Neural progenitor cell (in vitro differentiated cells): Measurements from ENCODE around the gene KRT9. TPM values are rescaled to one million over a fixed set of nuclear protein-coding genes. Genes with fewer than 3 reads are reported as not detected.

Source experiments
- DNase-seq: peaks from one replicate; pipeline ENCODE4 v3.0.0-alpha.2; 2016; ENCODE audit warnings: low spot score
- H2AFZ ChIP-seq: fragments of 200-600 bp; sonication (generic); replicated peaks from 2 replicates; pipeline ENCODE4 v1.6.1; 2016; ENCODE audit warnings: antibody characterized with exemption
- H3F3A ChIP-seq: fragments of 200-600 bp; sonication (generic); 2 replicates; pipeline ENCODE4 v1.6.1; 2016; ENCODE audit warnings: antibody characterized with exemption, low read depth
- H3K27ac ChIP-seq: fragments of 200-600 bp; sonication (generic); 2 replicates; pipeline ENCODE4 v1.5.1; 2016; ENCODE audit warnings: mild to moderate bottlenecking
- H3K27me3 ChIP-seq: fragments of 200-600 bp; sonication (generic); 2 replicates; pipeline ENCODE4 v1.6.1; 2016; ENCODE audit warnings: mild to moderate bottlenecking, moderate library complexity
- H3K36me3 ChIP-seq: fragments of 200-600 bp; sonication (generic); 2 replicates; pipeline ENCODE4 v1.5.1; 2016
- H3K4me1 ChIP-seq: fragments of 200-600 bp; sonication (generic); 2 replicates; pipeline ENCODE4 v1.6.1; 2016; ENCODE audit warnings: mixed run types
- H3K4me2 ChIP-seq: fragments of 200-600 bp; sonication (generic); 2 replicates; pipeline ENCODE4 v1.6.1; 2016
- H3K4me3 ChIP-seq: fragments of 200-600 bp; sonication (generic); 2 replicates; pipeline ENCODE4 v1.5.1; 2016
- H3K79me2 ChIP-seq: fragments of 200-600 bp; sonication (generic); 2 replicates; pipeline ENCODE4 v1.6.1; 2016; ENCODE audit warnings: low read depth
- H3K9ac ChIP-seq: fragments of 200-600 bp; sonication (generic); 2 replicates; pipeline ENCODE4 v1.6.1; 2016
- H3K9me3 ChIP-seq: fragments of 200-600 bp; sonication (generic); 2 replicates; pipeline ENCODE4 v1.5.1; 2016; ENCODE audit warnings: low read depth
- H4K20me1 ChIP-seq: fragments of 200-600 bp; sonication (generic); 2 replicates; pipeline ENCODE4 v1.6.1; 2016; ENCODE audit warnings: low read depth
- H3K27ac Mint-ChIP-seq: 3 replicates; pipeline ENCODE4 v1.8.0; 2021; ENCODE audit warnings: mixed read lengths
- H3K27me3 Mint-ChIP-seq: 2 replicates; pipeline ENCODE4 v1.8.0; 2022; ENCODE audit warnings: low read depth, mild to moderate bottlenecking, inconsistent platforms, moderate library complexity, mixed read lengths; ENCODE audit not compliant: insufficient read depth
- H3K36me3 Mint-ChIP-seq: 3 replicates; pipeline ENCODE4 v1.8.0; 2021; ENCODE audit warnings: mixed read lengths
- H3K4me1 Mint-ChIP-seq: 3 replicates; pipeline ENCODE4 v1.8.0; 2021; ENCODE audit warnings: mixed read lengths
- H3K4me3 Mint-ChIP-seq: 3 replicates; pipeline ENCODE4 v1.8.0; 2021; ENCODE audit warnings: mild to moderate bottlenecking, moderate library complexity, mixed read lengths
- H3K9me3 Mint-ChIP-seq: 3 replicates; pipeline ENCODE4 v1.8.0; 2020; ENCODE audit warnings: mixed read lengths
- CTCF ChIP-seq: fragments of 200-600 bp; sonication (generic); IDR thresholded peaks from 2 replicates; pipeline ENCODE4 v1.5.1; 2017; ENCODE audit warnings: antibody characterized with exemption, mild to moderate bottlenecking
- EZH2 ChIP-seq: fragments of 200-600 bp; sonication (generic); IDR thresholded peaks from 2 replicates; pipeline ENCODE4 v1.6.1; 2017; ENCODE audit warnings: antibody characterized with exemption, mild to moderate bottlenecking, moderate library complexity
- EZH2phosphoT487 ChIP-seq: fragments of 200-600 bp; sonication (generic); IDR thresholded peaks from 2 replicates; pipeline ENCODE4 v1.6.1; 2017; ENCODE audit warnings: antibody characterized with exemption
- total RNA-seq: library from RNA; depleted of rRNA; stranded (reverse); fragments of >200 nt; gene quantifications from 2 replicates; pipeline ENCODE4 v1.2.3, GENCODE V29; 2015; ENCODE audit warnings: low replicate concordance

Gene KRT9
- total RNA-seq, 1 donor from 2014 or later = not detected

- Histone ChIP-seq H4K20me1 (no peaks in the 10 kb centered on the region), H3K9me3 (no peaks in the 10 kb centered on the region), H3K36me3 (no peaks in the 10 kb centered on the region), H2AFZ (no peak overlapping the region), H3K27ac (no peak overlapping the region), H3K27me3 (no peaks in the 10 kb centered on the region), H3K79me2 (no peaks in the 10 kb centered on the region), H3F3A (peaks cover 21% of the 10 kb centered on the region), H3K4me1 (peaks cover 26% of the 10 kb centered on the region), H3K9ac (no peak overlapping the region), H3K4me2 (no peak overlapping the region), H3K4me3 (no peak overlapping the region)
- no peak overlapping the region for H3K27ac Mint-ChIP-seq
- TF ChIP-seq EZH2 = no peak
- TF ChIP-seq EZH2phosphoT487 = no peak
- no peak for TF ChIP-seq CTCF
- no peaks in the 10 kb centered on the region for H3K36me3 Mint-ChIP-seq
- DNase-seq = no peak
- peaks cover 13% of the 10 kb centered on the region for H3K27me3 Mint-ChIP-seq
- H3K4me3 Mint-ChIP-seq = no peak overlapping the region
- peaks cover 28% of the 10 kb centered on the region for H3K4me1 Mint-ChIP-seq
- no peaks in the 10 kb centered on the region for H3K9me3 Mint-ChIP-seq
These were observed 30.8 kb downstream of the KRT9 start for GRCh38 chr17:41540921-41541625.

DNA sequence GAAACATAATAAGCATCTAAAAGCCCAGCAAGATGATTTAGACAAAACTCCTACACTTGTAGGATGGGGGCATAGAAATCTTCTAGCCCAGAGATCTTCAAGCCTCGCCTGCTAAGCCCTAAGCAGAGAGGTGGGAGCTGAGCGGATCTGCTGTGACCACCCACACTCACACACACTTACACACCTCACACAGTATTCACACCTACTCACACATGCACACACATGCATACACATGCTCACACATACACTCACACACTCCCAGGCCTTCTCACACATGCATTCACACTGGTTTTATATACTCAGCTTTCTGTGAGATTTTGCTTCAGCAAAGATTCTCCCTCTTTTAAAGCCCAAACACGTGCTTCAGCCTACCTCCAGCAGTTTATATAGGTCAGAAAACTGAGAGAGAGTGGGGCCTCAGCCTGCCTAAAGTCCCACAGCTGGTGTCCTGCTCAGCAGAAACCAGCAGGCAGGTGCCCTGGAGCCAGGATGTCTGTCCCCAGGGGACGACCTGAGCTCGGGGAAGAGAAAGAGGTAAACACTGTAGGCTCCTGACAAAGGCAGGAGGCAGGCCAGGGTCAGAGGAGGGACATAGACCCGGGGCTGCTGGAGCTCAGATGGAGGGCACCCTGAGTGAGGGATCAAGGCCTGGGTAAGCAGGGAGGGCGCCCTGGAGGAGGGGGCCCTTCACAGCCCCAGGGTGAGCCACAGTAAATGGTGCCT, 31.7 kb downstream of the KRT9 start:
- Histone ChIP-seq H3K36me3 (no peaks in the 10 kb centered on the region), H2AFZ (no peak overlapping the region), H4K20me1 (no peaks in the 10 kb centered on the region), H3F3A (peaks cover 19% of the 10 kb centered on the region), H3K4me2 (no peak overlapping the region), H3K9ac (no peak overlapping the region), H3K27ac (no peak overlapping the region), H3K27me3 (no peaks in the 10 kb centered on the region), H3K4me1 (peaks cover 26% of the 10 kb centered on the region), H3K9me3 (no peaks in the 10 kb centered on the region), H3K4me3 (no peak overlapping the region), H3K79me2 (no peaks in the 10 kb centered on the region)
- no peak for DNase-seq
- Mint-ChIP-seq H3K4me1 (peaks cover 28% of the 10 kb centered on the region), H3K27ac (no peak overlapping the region), H3K36me3 (no peaks in the 10 kb centered on the region), H3K9me3 (no peaks in the 10 kb centered on the region), H3K27me3 (peaks cover 10% of the 10 kb centered on the region), H3K4me3 (no peak overlapping the region)
- no peak for TF ChIP-seq CTCF
- TF ChIP-seq EZH2 = no peak
- TF ChIP-seq EZH2phosphoT487 = no peak

DNA sequence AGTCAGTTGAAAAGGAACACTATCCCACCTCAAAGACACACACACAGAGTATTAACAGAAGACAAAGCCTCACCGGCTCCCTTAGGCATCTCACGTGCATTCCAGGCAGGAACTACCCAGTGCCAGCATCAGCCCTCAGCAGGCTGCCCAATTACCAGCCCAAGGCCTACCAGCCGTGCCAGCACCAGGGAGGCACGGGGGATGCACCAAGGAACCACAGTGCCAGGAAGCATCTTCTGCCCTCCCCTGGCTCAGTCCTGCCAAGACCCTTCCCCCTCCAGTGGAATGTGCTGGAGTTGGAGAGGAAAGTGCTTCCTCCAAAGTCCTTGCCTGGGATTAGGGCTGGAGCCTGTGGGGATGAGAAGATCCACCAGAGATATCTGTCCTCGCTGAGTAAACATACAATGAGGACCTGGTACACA, 32.8 kb downstream of the KRT9 start:
- Mint-ChIP-seq H3K27me3 (peaks cover 10% of the 10 kb centered on the region), H3K27ac (peak overlapping the region; percentile 33), H3K36me3 (no peaks in the 10 kb centered on the region), H3K9me3 (no peaks in the 10 kb centered on the region), H3K4me1 (peaks cover 18% of the 10 kb centered on the region), H3K4me3 (no peak overlapping the region)
- Histone ChIP-seq H2AFZ (peak overlapping the region; percentile 66), H4K20me1 (no peaks in the 10 kb centered on the region), H3K36me3 (no peaks in the 10 kb centered on the region), H3K9me3 (no peaks in the 10 kb centered on the region), H3K79me2 (no peaks in the 10 kb centered on the region), H3K4me3 (no peak overlapping the region), H3F3A (peaks cover 8% of the 10 kb centered on the region), H3K4me2 (peak overlapping the region; percentile 29), H3K9ac (no peak overlapping the region), H3K27me3 (no peaks in the 10 kb centered on the region), H3K27ac (no peak overlapping the region), H3K4me1 (peaks cover 17% of the 10 kb centered on the region)
- no peak for TF ChIP-seq EZH2phosphoT487
- no peak for DNase-seq

DNA sequence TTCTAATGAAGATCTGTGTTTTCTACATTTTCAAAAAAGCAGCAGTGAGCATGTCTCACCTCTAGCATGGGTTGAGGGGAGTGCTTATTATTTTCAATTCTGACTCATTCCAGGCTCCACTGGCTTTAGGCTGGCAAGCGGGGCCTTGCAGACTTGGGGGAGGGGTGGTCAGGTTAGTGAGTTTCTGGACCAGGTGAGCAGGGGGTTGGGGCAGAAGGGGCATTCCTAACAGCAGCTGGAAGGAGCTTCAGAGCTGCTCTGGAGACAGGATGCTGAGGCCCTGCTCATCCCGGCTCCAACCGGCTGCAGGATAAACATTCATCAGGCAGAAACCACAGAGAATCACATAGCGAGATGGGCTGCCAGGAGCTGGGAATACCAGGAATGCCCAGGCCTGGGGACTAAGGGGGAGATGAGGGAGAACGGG, 33.3 kb downstream of the KRT9 start:
- peak overlapping the region; percentile 33 for H3K27ac Mint-ChIP-seq
- H3K27ac ChIP-seq = no peak overlapping the region
- no peaks in the 10 kb centered on the region for H4K20me1 ChIP-seq
- no peaks in the 10 kb centered on the region for H3K27me3 ChIP-seq
- H3K27me3 Mint-ChIP-seq = peaks cover 10% of the 10 kb centered on the region
- H3K36me3 ChIP-seq = no peaks in the 10 kb centered on the region
- H3K9ac ChIP-seq = no peak overlapping the region
- peaks cover 18% of the 10 kb centered on the region for H3K4me1 Mint-ChIP-seq
- H3K4me2 ChIP-seq = peak overlapping the region; percentile 29
- H2AFZ ChIP-seq = peak overlapping the region; percentile 66
- no peak overlapping the region for H3K4me3 ChIP-seq
- no peaks in the 10 kb centered on the region for H3K36me3 Mint-ChIP-seq
- no peak overlapping the region for H3K4me3 Mint-ChIP-seq
- H3K4me1 ChIP-seq = peaks cover 17% of the 10 kb centered on the region
- no peaks in the 10 kb centered on the region for H3K9me3 ChIP-seq
- H3F3A ChIP-seq = peaks cover 7% of the 10 kb centered on the region
- no peaks in the 10 kb centered on the region for H3K79me2 ChIP-seq
- DNase-seq = no peak
- H3K9me3 Mint-ChIP-seq = no peaks in the 10 kb centered on the region
- TF ChIP-seq CTCF (no peak), EZH2phosphoT487 (no peak), EZH2 (no peak)
